HFF-Myc (cell line): ENCODE data around the gene MYH10.

Experiments used
- DNase-seq: peaks from one replicate; pipeline ENCODE4 v3.0.0-alpha.2; 2011; ENCODE audit warnings: low read depth; ENCODE audit errors: extremely low read depth
- H3K4me3 ChIP-seq: replicated peaks from 2 replicates; pipeline ENCODE4 v1.5.1; 2011; ENCODE audit warnings: low read depth, mild to moderate bottlenecking, control low read depth, low read length
- CTCF ChIP-seq: IDR thresholded peaks from 2 replicates; pipeline ENCODE4 v1.5.1; 2012; ENCODE audit warnings: mild to moderate bottlenecking, low read depth, low read length, control low read depth; ENCODE audit errors: missing control alignments

The MYH10 gene

GRCh38 chr17:8522577-8522976 is 107.9 kb downstream of the MYH10 start:
- H3K4me3 ChIP-seq = no peak overlapping the region
- TF ChIP-seq CTCF = no peak
- no peak for DNase-seq

- no peak for DNase-seq
- no peak overlapping the region for H3K4me3 ChIP-seq
- TF ChIP-seq CTCF = no peak
Measured at GRCh38 chr17:8520981-8521380, 109.5 kb downstream of the MYH10 start.

GRCh38 chr17:8518850-8519249 is 111.7 kb downstream of the MYH10 start:
- no peak overlapping the region for H3K4me3 ChIP-seq
- TF ChIP-seq CTCF = no peak
- DNase-seq = no peak

- TF ChIP-seq CTCF = no peak
- no peak for DNase-seq
- H3K4me3 ChIP-seq = no peak overlapping the region
Measured at GRCh38 chr17:8518326-8518725, 112.2 kb downstream of the MYH10 start.

GRCh38 chr17:8514801-8515200 is 115.7 kb downstream of the MYH10 start:
- H3K4me3 ChIP-seq = no peak overlapping the region
- no peak for DNase-seq
- no peak for TF ChIP-seq CTCF

- TF ChIP-seq CTCF = no peak
- no peak for DNase-seq
- H3K4me3 ChIP-seq = no peak overlapping the region
Measured at GRCh38 chr17:8506145-8506544, 124.4 kb downstream of the MYH10 start.

GRCh38 chr17:8504460-8505207 is 125.9 kb downstream of the MYH10 start:
- no peak for TF ChIP-seq CTCF
- DNase-seq = no peak
- no peak overlapping the region for H3K4me3 ChIP-seq
